Activated CD4-positive, CD25-positive, alpha-beta regulatory T cell (primary cell): ENCODE measurements around the gene ABHD14A.

Experiments used
- DNase-seq, 4 experiments: peaks; one replicate each; lab custom pipeline; 2025; lab: John Stamatoyannopoulos, UW

ABHD14A gene

DNA sequence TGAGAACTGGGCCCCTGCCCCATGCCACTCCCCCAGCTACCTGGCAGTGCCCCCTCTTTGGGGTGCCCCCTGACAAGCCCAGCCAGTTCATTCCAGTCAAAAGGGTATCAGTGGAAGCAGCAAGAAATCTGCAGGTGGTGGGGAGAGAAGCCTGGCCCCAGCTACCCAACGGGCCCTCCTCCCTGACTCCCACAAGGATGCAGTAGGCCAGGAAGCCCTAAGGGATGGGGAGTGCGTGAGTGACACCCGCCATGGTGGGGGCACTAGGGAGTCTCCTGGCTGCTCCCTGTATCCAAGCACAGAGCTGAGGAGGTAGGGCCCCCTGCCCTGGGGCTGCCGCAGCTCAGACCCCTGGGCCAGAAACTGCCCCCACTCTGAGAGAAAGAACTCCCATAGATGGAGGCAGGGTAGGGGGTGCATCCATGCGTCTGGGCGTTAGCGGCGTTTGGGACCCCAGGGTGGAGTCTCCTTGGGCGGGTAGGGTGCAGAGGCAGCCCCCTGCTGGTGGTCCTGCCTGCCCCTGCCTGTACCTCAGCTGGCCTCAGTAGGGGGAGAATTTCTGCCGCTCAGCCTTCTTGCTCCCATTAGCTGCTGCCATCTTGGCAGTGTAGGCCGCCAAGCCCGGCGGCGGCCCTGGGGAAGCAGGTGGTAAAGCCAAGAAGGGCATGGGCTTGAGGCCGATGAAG is 17.2 kb upstream of the ABHD14A start:
- DNase-seq, result no peak

- no peak for DNase-seq
Observed at GRCh38 chr3:51958603-51959521, 16.0 kb upstream of the ABHD14A start.

DNA sequence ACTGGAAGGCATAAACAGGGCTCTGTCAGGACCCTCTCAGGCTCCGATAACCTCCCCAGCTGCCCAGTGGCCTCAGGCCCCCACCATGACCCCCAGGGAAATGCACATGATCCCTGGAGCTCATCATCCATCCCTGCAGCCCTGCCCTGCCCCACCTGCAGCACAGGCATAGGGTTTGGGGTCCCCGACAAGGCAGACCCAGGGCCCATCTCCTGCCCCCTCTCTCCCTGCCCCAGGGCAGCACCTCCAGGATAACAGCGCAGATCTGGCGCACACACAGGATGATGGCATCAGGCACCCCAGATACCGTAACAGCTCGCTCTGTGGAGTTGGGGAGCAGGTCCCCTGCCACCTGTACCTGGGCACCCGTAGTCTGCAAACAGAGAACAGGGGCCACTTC is 15.2 kb upstream of the ABHD14A start:
- no peak for DNase-seq

- no peak for DNase-seq
Observed at GRCh38 chr3:51960386-51960785, 14.5 kb upstream of the ABHD14A start.

GRCh38 chr3:51961011-51961410 is 13.9 kb upstream of the ABHD14A start:
- no peak for DNase-seq

DNA sequence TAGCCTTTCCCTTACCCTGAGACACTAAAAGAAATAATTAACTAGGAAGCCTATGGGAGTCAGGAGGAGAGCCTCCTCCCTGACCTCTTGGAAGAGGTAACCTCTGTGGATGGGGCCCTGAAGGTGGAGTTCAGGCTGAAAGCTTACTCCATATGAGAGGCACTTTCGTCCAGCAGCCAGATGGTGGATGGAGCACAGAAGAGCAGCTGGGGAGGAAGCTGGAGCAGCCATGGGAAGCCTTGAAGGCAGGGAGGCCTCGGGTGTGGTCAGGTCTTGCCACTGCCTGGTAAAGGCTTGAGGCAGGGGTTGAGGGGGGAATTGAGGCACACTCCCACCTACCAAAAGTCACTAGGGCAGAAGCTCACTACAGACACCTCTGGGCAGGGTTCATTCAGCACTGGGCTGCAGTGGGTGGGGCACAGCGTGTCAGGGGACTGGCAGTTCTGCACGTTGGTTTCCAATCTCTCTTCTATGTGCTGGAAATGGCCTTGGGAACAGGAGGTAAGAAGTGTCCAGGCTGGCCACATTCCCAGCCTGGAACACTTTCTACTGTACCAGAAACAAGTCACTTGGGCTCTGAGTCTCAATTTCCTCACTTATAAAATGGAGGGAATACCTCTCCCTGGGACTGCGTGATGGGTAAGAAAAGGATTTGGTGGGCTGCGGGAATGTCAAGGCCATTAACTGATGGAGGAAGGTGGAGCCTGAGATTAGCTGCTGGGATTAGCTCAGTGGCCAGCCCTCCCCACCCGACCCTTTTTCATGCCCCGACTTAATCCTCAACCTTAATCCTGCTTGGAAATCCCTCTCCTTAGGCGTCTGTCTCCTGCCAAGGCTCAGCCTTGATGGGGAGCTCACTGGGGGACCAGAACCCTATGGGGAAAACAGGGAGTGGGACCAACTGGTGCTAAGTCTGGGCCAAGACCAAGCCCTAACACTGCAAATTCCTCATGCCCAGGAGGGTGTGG is 13.0 kb upstream of the ABHD14A start:
- no peak for DNase-seq

DNA sequence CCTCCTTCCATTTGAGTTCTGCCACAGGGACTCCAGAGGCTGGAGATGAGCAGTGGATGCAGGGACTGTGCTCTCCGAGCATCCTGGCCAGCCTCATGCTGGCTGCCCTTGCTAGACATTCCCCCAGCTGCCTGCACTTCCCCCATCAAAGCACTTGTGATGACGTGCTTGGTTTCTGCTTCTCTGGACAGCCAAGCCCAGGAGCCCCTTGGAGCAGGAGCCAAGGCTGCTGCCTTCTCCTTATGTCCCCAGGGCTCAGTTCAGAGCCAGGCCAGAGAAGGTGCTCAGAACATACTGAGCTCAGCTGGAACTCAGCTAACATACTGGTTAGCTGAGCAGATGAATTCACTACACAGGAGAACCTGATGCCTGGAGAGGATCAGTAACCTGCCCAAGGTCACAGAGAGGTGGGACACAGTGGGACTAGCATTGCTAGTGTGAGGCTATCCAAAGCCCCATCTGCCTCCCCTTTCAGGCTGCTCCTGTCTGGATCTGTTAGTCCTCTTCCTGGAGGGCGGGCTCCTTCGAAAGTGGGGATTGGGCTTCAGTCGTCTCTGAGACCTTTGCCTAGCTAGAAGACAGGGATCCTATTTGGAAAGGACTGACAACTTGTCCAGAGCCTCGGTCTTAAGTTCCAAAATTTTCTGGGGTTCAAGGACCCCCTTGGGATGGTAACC is 11.9 kb upstream of the ABHD14A start:
- no peak for DNase-seq

GRCh38 chr3:51963951-51964451 is 10.9 kb upstream of the ABHD14A start:
- DNase-seq, result no peak

- DNase-seq, result no peak
Observed at GRCh38 chr3:51964521-51964920, 10.3 kb upstream of the ABHD14A start.

- DNase-seq, result no peak
Observed at GRCh38 chr3:51966016-51966415, 8.8 kb upstream of the ABHD14A start.

DNA sequence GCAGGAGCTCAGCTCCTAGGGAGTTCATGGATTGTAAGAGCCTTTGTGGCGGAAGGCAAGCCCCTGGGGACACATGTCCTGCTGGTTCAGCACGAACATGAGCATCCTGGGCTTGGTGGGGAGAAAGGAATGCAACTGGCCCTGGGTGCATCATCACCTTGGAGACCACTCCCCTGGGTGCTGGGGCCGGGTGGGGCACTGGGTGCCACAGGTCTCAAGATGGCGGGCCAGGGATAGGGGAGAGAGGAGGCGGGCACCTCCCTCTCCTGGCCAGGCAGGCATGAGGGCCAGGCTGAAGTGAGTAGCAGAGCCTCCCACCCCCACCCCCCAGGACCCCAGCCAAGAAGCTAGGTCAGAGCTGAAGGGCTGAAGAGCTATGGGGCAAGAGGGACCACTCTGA is 8.4 kb upstream of the ABHD14A start:
- DNase-seq, result no peak

DNA sequence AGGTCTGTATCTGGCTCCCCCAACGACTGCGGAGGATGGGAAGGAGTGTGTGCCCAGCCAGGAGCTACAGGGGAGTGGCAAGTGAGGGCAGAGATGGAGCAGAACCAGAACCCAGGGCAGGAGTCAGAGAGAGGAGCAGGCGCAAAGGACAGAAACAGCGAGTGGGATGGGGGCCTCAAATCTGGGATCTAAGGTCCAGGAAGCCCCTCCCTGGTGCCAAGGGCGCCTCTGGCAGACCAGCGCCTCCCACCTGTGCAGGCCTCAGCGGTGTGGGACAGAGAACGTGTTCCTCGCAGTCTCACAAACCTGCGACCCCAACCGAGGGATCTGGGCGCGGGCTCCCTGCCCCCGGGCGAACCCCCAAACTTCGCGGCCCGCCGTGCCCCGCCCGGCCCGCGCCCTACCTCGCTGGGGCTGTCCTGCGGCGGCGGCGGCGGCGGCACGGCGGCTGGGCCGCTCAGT is 7.9 kb upstream of the ABHD14A start:
- no peak for DNase-seq

GRCh38 chr3:51967384-51968169 is 7.3 kb upstream of the ABHD14A start, which contains the start of gene PCBP4:
PCBP4 (minus strand) TSS chr3:51967454; CDS start chr3:51961240, 6,214 bp downstream.
- DNase-seq, result no peak

DNA sequence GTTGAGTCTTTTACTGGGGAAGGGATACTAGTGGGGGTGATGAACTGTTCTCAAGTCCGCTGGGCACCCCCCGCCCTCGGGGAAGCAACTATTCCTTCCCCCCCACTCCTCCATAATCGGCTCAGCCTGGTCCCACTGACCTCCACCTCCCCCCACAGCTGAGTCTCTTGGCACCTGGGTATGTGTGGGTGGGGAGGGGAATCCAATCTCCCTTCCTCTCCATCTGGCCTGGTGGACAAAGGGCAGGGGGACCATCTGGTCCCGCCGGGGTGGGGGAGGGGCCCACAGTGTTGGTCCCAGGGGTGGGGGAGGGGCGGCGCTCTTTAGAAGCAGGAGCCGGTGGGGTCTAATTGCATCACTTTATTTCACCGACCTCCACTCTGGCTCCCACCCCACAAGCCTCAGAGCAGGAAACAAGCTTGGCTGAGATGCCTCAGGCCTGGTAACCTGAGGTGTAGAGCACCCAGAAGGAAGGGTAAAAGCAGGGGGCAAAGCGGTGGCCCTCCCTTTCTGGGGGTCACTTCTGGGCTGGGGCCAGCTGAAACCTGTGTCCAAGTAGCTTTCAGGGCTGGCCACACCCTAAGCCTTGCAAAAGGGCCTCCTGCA is 6.6 kb upstream of the ABHD14A start:
- DNase-seq, result no peak

DNA sequence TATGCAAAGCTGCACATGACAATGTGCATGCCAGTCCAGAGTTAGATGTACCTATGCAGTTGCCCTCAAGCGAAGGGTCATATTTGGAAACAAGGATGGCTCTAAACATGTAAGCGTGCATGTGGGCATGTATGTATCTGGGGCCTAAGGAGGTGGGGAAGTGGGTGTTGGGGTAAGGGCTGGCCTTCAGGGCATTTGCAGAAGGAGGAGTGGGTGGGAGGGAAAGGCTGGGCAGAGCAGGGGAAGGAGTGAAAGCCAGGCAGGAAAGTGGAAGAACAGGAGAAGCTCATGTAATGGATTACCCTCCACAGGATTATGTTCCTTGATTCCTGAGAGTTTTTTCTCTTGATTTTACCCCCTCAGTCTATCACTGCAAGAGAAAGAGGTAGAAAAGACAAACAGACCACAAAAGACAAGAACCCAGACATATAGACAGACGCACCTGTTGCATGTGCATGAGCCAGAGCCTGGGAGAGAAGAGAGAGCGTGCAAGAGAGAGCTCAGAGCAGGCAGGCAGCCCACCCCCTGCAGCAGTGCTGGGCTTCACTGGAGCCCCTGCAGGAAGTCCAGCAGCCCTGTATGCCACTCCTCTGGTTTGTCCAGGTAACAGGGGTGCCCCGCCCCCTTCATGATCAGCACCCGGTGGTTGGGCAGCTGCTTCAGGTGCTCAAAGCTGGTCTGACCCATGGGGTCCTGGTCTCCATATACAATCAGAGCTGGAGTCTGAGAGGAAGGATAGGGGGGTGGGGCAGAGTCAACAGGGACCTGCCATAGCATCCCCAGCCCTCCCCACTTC is 5.8 kb upstream of the ABHD14A start:
- DNase-seq, result no peak

DNA sequence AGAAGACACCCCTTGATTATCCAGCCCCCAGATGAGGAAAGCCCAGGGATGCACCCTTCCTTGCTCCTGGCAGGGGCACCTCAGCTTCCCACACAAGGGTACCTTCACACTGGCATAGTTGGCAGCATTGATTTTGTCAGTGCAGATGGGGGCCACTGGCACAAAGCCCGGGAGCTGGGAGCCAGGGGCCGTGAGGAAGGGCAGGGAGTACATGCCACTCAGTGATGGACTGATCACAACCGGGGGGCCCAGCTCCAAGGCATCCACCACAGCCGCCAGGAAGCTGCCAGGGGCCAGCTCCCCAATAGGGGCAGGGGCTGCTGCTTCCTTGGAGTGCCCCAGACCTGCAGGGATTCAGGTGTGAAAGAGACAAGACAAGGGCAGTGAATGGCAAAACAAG is 5.0 kb upstream of the ABHD14A start:
- DNase-seq, result no peak

GRCh38 chr3:51970606-51971300 is 4.1 kb upstream of the ABHD14A start:
- DNase-seq, result no peak

GRCh38 chr3:51971350-51971749 is 3.5 kb upstream of the ABHD14A start:
- no peak for DNase-seq
